Mesenchymal stem cell (in vitro differentiated cells and primary cell): ENCODE results near the gene CEL.

Experiments
- DNase-seq: peaks from one replicate; pipeline ENCODE4 v3.0.0-alpha.2; 2013
- H2AFZ ChIP-seq: one replicate; pipeline ENCODE4 v1.6.1; 2013; ENCODE audit warnings: low read depth, mild to moderate bottlenecking, control low read depth, inconsistent platforms, low read length, moderate library complexity
- H2AK5ac ChIP-seq: 2 replicates; pipeline ENCODE4 v1.6.1; 2013; ENCODE audit warnings: low read length, moderate library complexity, mild to moderate bottlenecking, inconsistent platforms; ENCODE audit not compliant: severe bottlenecking
- H2BK120ac ChIP-seq: one replicate; pipeline ENCODE4 v1.6.1; 2013; ENCODE audit warnings: low read depth, mild to moderate bottlenecking, inconsistent platforms, low read length, moderate library complexity
- H2BK12ac ChIP-seq, 2 experiments: one replicate each; pipeline ENCODE4 v1.6.1; 2013; ENCODE audit warnings: inconsistent platforms in 2 of 2, low read length in 2 of 2, mild to moderate bottlenecking in 2 of 2, moderate library complexity in 2 of 2, control low read depth in 1 of 2
- H2BK15ac ChIP-seq: one replicate; pipeline ENCODE4 v1.6.1; 2013; ENCODE audit warnings: mild to moderate bottlenecking, low read depth, inconsistent platforms; ENCODE audit not compliant: poor library complexity, severe bottlenecking
- H2BK5ac ChIP-seq: 2 replicates; pipeline ENCODE4 v1.6.1; 2013; ENCODE audit warnings: low read depth, mild to moderate bottlenecking, low read length, control low read depth, inconsistent platforms; ENCODE audit not compliant: poor library complexity, severe bottlenecking
- H3K14ac ChIP-seq, 2 experiments: one replicate each; pipeline ENCODE4 v1.6.1; 2013; ENCODE audit warnings: inconsistent platforms in 2 of 2, low read length in 2 of 2, control low read depth in 1 of 2, mild to moderate bottlenecking in 1 of 2, moderate library complexity in 1 of 2
- H3K18ac ChIP-seq, 2 experiments: one replicate each; pipeline ENCODE4 v1.6.1; 2013; ENCODE audit warnings: inconsistent platforms in 2 of 2, low read length in 2 of 2, control low read depth in 1 of 2, low read depth in 1 of 2, mild to moderate bottlenecking in 1 of 2
- H3K23ac ChIP-seq, 2 experiments: one replicate each; pipeline ENCODE4 v1.6.1; 2013; ENCODE audit warnings: inconsistent platforms in 2 of 2, low read length in 2 of 2, mild to moderate bottlenecking in 2 of 2, moderate library complexity in 2 of 2, control low read depth in 1 of 2
- H3K27ac ChIP-seq: 2 replicates; pipeline ENCODE4 v1.5.1; 2013; ENCODE audit warnings: mild to moderate bottlenecking, moderate library complexity, low read length, control low read depth, inconsistent platforms; ENCODE audit not compliant: poor library complexity, severe bottlenecking
- H3K27me3 ChIP-seq, 2 experiments: 2 replicates each; pipeline versions ENCODE4 v1.6.1 to v1.7.0; 2013; ENCODE audit warnings: low read length in 2 of 2, mild to moderate bottlenecking in 2 of 2, moderate library complexity in 2 of 2, control low read depth in 1 of 2, inconsistent platforms in 1 of 2; ENCODE audit not compliant: control insufficient read depth in 1 of 2, insufficient read depth in 1 of 2
- H3K36me3 ChIP-seq, 2 experiments: 2 replicates each; pipeline versions ENCODE4 v1.6.1 to v1.7.0; 2013; ENCODE audit warnings: low read length in 2 of 2, control low read depth in 1 of 2, inconsistent platforms in 1 of 2, low read depth in 1 of 2, mild to moderate bottlenecking in 1 of 2; ENCODE audit not compliant: insufficient read depth in 2 of 2, control insufficient read depth in 1 of 2
- H3K4ac ChIP-seq, 2 experiments: one replicate each; pipeline ENCODE4 v1.6.1; 2013; ENCODE audit warnings: inconsistent platforms in 2 of 2, low read length in 2 of 2, mild to moderate bottlenecking in 2 of 2, moderate library complexity in 2 of 2, control low read depth in 1 of 2, low read depth in 1 of 2
- H3K4me1 ChIP-seq: 2 replicates; pipeline ENCODE4 v1.6.1; 2013; ENCODE audit warnings: low read depth, low read length, control low read depth; ENCODE audit not compliant: control insufficient read depth, insufficient read depth
- H3K4me2 ChIP-seq: 2 replicates; pipeline ENCODE4 v1.6.1; 2013; ENCODE audit warnings: low read length, mild to moderate bottlenecking, inconsistent platforms; ENCODE audit not compliant: poor library complexity, severe bottlenecking
- H3K4me3 ChIP-seq, 2 experiments: 2 replicates each; pipeline versions ENCODE4 v1.5.1 to v1.7.0; 2013; ENCODE audit warnings: low read length in 2 of 2, mild to moderate bottlenecking in 2 of 2, control low read depth in 1 of 2, low read depth in 1 of 2; ENCODE audit not compliant: insufficient read depth in 1 of 2
- H3K79me1 ChIP-seq: replicated peaks from 2 replicates; pipeline ENCODE4 v1.6.1; 2013; ENCODE audit warnings: mild to moderate bottlenecking, control low read depth, low read length, inconsistent platforms; ENCODE audit not compliant: poor library complexity, severe bottlenecking
- H3K9ac ChIP-seq: 2 replicates; pipeline ENCODE4 v1.7.0; 2013; ENCODE audit warnings: mild to moderate bottlenecking, low read length, moderate library complexity
- H3K9me3 ChIP-seq: 2 replicates; pipeline ENCODE4 v1.7.0; 2013; ENCODE audit warnings: mild to moderate bottlenecking, low read length; ENCODE audit not compliant: control insufficient read depth
- H4K8ac ChIP-seq: one replicate; pipeline ENCODE4 v1.6.1; 2013; ENCODE audit warnings: inconsistent platforms, mild to moderate bottlenecking, low read length, moderate library complexity
- H4K91ac ChIP-seq: one replicate; pipeline ENCODE4 v1.6.1; 2013; ENCODE audit warnings: mild to moderate bottlenecking, low read length, inconsistent platforms
- WGBS: methylation state at CpG from one replicate; pipeline ENCODE4 v1.1.7; 2013; ENCODE audit warnings: mixed read lengths; 5-methylcytosine and 5-hydroxymethylcytosine counted together

The CEL gene

DNA sequence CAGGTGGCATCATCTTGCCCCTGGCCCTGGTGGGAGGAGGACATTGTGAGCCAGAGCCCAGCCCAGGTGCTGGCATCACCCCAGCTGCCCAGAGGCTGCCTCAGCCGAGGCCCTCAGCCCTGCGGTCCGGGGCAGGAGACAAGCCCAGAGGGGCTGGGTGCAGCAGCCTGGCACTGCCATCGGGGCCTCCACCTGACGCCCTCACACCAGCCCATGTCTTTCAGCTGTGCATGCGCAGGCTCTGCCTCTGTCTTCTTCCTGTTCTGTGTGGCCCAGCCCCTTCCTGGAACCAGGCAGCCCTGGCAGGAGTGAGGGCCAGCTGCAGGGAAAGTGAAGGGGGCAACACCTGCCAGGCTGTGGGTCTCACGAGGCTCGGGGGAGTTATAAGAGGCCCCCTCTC lies 4.8 kb upstream of the CEL start:
- H3K4me1 ChIP-seq = peaks cover 48% of the 10 kb centered on the region
- no peak overlapping the region for H3K9ac ChIP-seq
- H3K4me3 ChIP-seq = no peak overlapping the region
- H4K91ac ChIP-seq = no peak overlapping the region
- H3K14ac ChIP-seq = no peak overlapping the region
- WGBS = 99% methylated on average over 8 of the region's 8 CpGs
- no peak overlapping the region for H2BK15ac ChIP-seq
- no peak overlapping the region for H2BK120ac ChIP-seq
- DNase-seq = no peak
- H3K27ac ChIP-seq = no peak overlapping the region
- H2AK5ac ChIP-seq = peak overlapping the region; percentile 33
- no peak overlapping the region for H3K18ac ChIP-seq
- no peak overlapping the region for H4K8ac ChIP-seq
- no peaks in the 10 kb centered on the region for H3K27me3 ChIP-seq
- peaks cover 58 to 59% of the 10 kb centered on the region in 2 experiments for H3K36me3 ChIP-seq
- H3K79me1 ChIP-seq = peaks cover 5% of the 10 kb centered on the region
- no peak overlapping the region for H2BK12ac ChIP-seq
- H2BK5ac ChIP-seq = no peak overlapping the region
- no peak overlapping the region for H3K4ac ChIP-seq
- H3K23ac ChIP-seq = no peak overlapping the region
- no peak overlapping the region for H2AFZ ChIP-seq
- no peak overlapping the region for H3K4me2 ChIP-seq
- no peaks in the 10 kb centered on the region for H3K9me3 ChIP-seq

DNA sequence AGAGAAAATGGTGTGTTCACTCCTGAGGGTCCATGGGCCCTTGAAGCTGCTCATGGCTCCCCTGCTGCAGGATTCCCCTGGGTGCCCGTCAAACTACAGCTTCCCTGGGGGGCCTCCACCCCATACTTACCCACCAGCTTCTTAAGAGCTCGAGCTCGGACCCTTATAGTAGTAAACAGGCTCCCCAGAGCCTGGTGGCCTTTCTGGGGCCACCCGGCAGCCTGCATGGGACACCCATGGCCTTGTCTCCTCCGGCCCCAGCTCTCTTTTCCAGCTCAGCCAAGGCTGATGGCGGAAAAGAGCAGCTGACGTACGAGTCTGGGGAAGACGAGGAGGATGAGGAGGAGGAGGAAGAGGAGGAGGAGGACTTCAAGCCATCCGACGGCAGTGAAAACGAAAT lies 4.2 kb upstream of the CEL start:
- H2BK12ac ChIP-seq = no peak overlapping the region
- H3K36me3 ChIP-seq = peaks cover 53 to 55% of the 10 kb centered on the region in 2 experiments
- WGBS = 98% methylated on average over 12 of the region's 12 CpGs
- H3K4me1 ChIP-seq = peaks cover 42% of the 10 kb centered on the region
- H2BK5ac ChIP-seq = no peak overlapping the region
- DNase-seq = no peak
- H4K8ac ChIP-seq = no peak overlapping the region
- H3K18ac ChIP-seq = no peak overlapping the region
- no peak overlapping the region for H3K4me2 ChIP-seq
- no peak overlapping the region for H2AK5ac ChIP-seq
- no peak overlapping the region for H2AFZ ChIP-seq
- no peak overlapping the region for H3K23ac ChIP-seq
- H3K4me3 ChIP-seq = no peak overlapping the region
- H3K79me1 ChIP-seq = peaks cover 2% of the 10 kb centered on the region
- H3K9me3 ChIP-seq = no peaks in the 10 kb centered on the region
- H3K27ac ChIP-seq = no peak overlapping the region
- H4K91ac ChIP-seq = no peak overlapping the region
- H3K14ac ChIP-seq = no peak overlapping the region
- no peak overlapping the region for H3K9ac ChIP-seq
- no peak overlapping the region for H2BK15ac ChIP-seq
- no peak overlapping the region for H2BK120ac ChIP-seq
- no peak overlapping the region for H3K4ac ChIP-seq
- no peaks in the 10 kb centered on the region for H3K27me3 ChIP-seq

DNA sequence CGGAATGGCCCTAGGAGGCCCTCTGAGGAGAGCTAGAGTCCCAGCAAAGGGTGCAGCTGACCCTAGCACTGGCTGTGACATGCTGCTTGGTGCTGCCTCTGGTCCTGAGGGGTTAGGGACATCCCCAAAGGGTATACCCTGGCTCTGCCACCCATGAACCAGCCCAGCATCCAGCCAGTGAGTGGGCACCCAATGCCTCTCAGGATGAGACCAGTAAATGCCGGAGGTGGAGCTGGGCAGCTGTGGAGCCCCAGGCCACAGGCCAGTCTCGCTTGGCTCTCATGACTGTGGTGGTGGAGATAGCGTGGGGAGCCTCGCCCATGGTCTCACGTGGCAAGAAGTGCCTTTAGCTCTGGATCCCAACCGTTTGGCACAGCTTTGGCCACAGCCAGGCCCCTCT lies 3.7 kb upstream of the CEL start:
- H3K9me3 ChIP-seq = no peaks in the 10 kb centered on the region
- no peak overlapping the region for H2BK5ac ChIP-seq
- H2AFZ ChIP-seq = no peak overlapping the region
- no peak overlapping the region for H4K91ac ChIP-seq
- no peak overlapping the region for H2BK15ac ChIP-seq
- H3K4me2 ChIP-seq = no peak overlapping the region
- no peaks in the 10 kb centered on the region for H3K27me3 ChIP-seq
- no peak overlapping the region for H3K27ac ChIP-seq
- H3K23ac ChIP-seq = no peak overlapping the region
- H3K4ac ChIP-seq = no peak overlapping the region
- H2BK120ac ChIP-seq = no peak overlapping the region
- H4K8ac ChIP-seq = no peak overlapping the region
- H3K18ac ChIP-seq = no peak overlapping the region
- no peak for DNase-seq
- H3K4me3 ChIP-seq = no peak overlapping the region
- peaks cover 49 to 54% of the 10 kb centered on the region in 2 experiments for H3K36me3 ChIP-seq
- H3K14ac ChIP-seq = no peak overlapping the region
- H3K9ac ChIP-seq = no peak overlapping the region
- peaks cover 42% of the 10 kb centered on the region for H3K4me1 ChIP-seq
- H3K79me1 ChIP-seq = peaks cover 1% of the 10 kb centered on the region
- H2AK5ac ChIP-seq = no peak overlapping the region
- H2BK12ac ChIP-seq = no peak overlapping the region
- 89% methylated on average over 7 of the region's 7 CpGs for WGBS

DNA sequence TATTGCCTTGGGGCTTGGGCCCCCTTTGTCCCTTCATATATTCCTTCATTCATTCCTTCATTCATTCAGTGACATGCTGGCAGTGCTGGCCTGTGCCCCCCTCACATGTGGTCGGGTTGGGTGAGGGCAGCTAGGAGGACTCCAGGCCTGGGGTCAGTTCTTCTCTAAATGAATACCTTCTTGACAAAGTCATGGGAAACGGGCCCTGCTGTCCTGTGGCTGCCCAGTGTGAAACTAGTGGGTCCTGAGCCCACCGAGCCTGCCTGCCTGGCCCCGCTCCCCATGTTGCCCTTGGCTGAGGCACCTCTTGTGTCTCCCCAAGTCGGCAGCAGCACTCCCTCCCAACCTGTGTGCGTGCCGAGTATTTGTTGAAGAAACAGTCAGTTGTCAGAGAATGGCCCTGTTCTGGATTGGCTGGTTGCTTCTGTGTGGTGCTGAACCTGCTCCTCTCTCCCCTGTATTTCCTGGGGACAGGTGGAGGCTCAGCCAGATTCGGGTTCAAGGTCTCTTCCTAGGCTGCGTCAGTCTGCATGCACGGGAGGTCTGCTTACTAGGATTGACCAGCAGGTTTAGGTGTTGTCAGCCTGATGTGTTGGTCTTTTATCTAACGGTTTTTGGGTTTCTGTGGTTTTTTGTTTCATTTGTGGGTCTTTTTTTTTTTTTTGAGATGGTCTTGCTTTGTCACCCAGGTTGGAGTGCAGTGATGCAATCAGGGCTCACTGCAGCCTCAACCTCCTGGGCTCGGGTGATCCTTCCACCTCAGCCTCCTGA lies 3.0 kb upstream of the CEL start:
- peaks cover 49 to 50% of the 10 kb centered on the region in 2 experiments for H3K36me3 ChIP-seq
- no peak overlapping the region for H2AFZ ChIP-seq
- no peaks in the 10 kb centered on the region for H3K79me1 ChIP-seq
- H3K4me3 ChIP-seq = no peak overlapping the region
- H2BK12ac ChIP-seq = peak overlapping the region in 1 of 2 experiments; percentile 12
- H4K91ac ChIP-seq = no peak overlapping the region
- no peak overlapping the region for H3K14ac ChIP-seq
- DNase-seq = no peak
- H3K9me3 ChIP-seq = no peaks in the 10 kb centered on the region
- H3K23ac ChIP-seq = no peak overlapping the region
- no peak overlapping the region for H2BK5ac ChIP-seq
- H3K9ac ChIP-seq = no peak overlapping the region
- no peak overlapping the region for H2BK15ac ChIP-seq
- H3K27ac ChIP-seq = no peak overlapping the region
- no peak overlapping the region for H3K18ac ChIP-seq
- no peak overlapping the region for H4K8ac ChIP-seq
- no peak overlapping the region for H2BK120ac ChIP-seq
- peaks cover 42% of the 10 kb centered on the region for H3K4me1 ChIP-seq
- no peak overlapping the region for H2AK5ac ChIP-seq
- no peaks in the 10 kb centered on the region for H3K27me3 ChIP-seq
- H3K4ac ChIP-seq = no peak overlapping the region
- no peak overlapping the region for H3K4me2 ChIP-seq
- 90% methylated on average over 12 of the region's 12 CpGs for WGBS
